Sigmoid colon (tissue), 7 donors: ENCODE measurements around the gene OTOGL. TPM values are rescaled to one million over a fixed set of nuclear protein-coding genes. Genes with fewer than 3 reads are reported as not detected.

Source experiments
- DNase-seq: peaks from one replicate; pipeline ENCODE4 v3.0.0-alpha.2; 2019
- H3K27ac ChIP-seq, 4 donors: fragments of 200-600 bp; sonication (generic); one replicate each; pipeline ENCODE4 v1.5.1; 2016 to 2019; ENCODE audit warnings: mild to moderate bottlenecking in 1 of 4
- H3K27me3 ChIP-seq, 3 donors: fragments of 200-600 bp; sonication (generic); one replicate each; pipeline ENCODE4 v1.5.1; 2019; ENCODE audit warnings: mild to moderate bottlenecking in 1 of 3
- H3K36me3 ChIP-seq, 4 donors: fragments of 200-600 bp; sonication (generic); one replicate each; pipeline ENCODE4 v1.5.1; 2016 to 2019
- H3K4me1 ChIP-seq, 4 donors: fragments of 200-600 bp; sonication (generic); one replicate each; pipeline ENCODE4 v1.5.1; 2017 to 2019
- H3K4me3 ChIP-seq, 4 donors: fragments of 200-600 bp; sonication (generic); one replicate each; pipeline ENCODE4 v1.5.1; 2017 to 2019; ENCODE audit warnings: mild to moderate bottlenecking in 2 of 4, moderate library complexity in 1 of 4
- H3K9me3 ChIP-seq, 4 donors: fragments of 200-600 bp in 3 of 4; sonication (generic) in 3 of 4; one replicate each; pipeline versions ENCODE4 v1.5.1 to v1.6.1; 2013 to 2019
- EP300 ChIP-seq, 4 donors: sonication (generic); formaldehyde crosslinking; IDR thresholded peaks; one replicate each; pipeline ENCODE4 v1.6.1; 2017; ENCODE audit warnings: antibody characterized with exemption in 4 of 4
- POLR2A ChIP-seq, 2 donors: fragments of 450-650 bp; IDR thresholded peaks; one replicate each; pipeline ENCODE4 v1.6.1; 2016; ENCODE audit warnings: antibody characterized with exemption in 2 of 2, mild to moderate bottlenecking in 2 of 2, moderate library complexity in 2 of 2
- POLR2AphosphoS5 ChIP-seq, 4 donors: sonication (generic); formaldehyde crosslinking; IDR thresholded peaks; one replicate each; pipeline ENCODE4 v1.6.1; 2017; ENCODE audit warnings: antibody characterized with exemption in 4 of 4
- WGBS, 2 donors: extraction: QIAGEN DNeasy Blood & Tissue Kit; methylation state at CpG; one replicate each; pipeline ENCODE4 v1.1.7; 2013; 5-methylcytosine and 5-hydroxymethylcytosine counted together
- intact Hi-C: fragments of 100-400 bp; cut with DNase I; formaldehyde crosslinking; loops from one replicate; pipeline ENCODE4 v1.15.1; 2023
- polyA plus RNA-seq, 3 donors: library from polyadenylated mRNA; stranded (reverse); fragments of 200-250 nt; gene quantifications; one replicate each; pipeline ENCODE4 v1.2.3, GENCODE V29; 2013
- total RNA-seq, 4 donors: library from RNA; depleted of rRNA; stranded (reverse); fragments of >200 nt; gene quantifications; one replicate each; pipeline ENCODE4 v1.1.0, GENCODE V29; 2016
- TF ChIP-seq, protein P1 (sequence below), 4 experiments: fragments of 450-650 bp in 3 of 4; fragments of 200-600 bp in 1 of 4; IDR thresholded peaks; one replicate each; pipeline ENCODE4 v1.5.1; 2016 to 2019; ENCODE audit warnings: antibody characterized with exemption in 4 of 4, mild to moderate bottlenecking in 3 of 4, moderate library complexity in 2 of 4
- donor health status: healthy with polysubstance abuse.
- donor health status: Bipolar disorder and iron deficiency.
- donor health status: healthy.

Gene OTOGL, protein sequence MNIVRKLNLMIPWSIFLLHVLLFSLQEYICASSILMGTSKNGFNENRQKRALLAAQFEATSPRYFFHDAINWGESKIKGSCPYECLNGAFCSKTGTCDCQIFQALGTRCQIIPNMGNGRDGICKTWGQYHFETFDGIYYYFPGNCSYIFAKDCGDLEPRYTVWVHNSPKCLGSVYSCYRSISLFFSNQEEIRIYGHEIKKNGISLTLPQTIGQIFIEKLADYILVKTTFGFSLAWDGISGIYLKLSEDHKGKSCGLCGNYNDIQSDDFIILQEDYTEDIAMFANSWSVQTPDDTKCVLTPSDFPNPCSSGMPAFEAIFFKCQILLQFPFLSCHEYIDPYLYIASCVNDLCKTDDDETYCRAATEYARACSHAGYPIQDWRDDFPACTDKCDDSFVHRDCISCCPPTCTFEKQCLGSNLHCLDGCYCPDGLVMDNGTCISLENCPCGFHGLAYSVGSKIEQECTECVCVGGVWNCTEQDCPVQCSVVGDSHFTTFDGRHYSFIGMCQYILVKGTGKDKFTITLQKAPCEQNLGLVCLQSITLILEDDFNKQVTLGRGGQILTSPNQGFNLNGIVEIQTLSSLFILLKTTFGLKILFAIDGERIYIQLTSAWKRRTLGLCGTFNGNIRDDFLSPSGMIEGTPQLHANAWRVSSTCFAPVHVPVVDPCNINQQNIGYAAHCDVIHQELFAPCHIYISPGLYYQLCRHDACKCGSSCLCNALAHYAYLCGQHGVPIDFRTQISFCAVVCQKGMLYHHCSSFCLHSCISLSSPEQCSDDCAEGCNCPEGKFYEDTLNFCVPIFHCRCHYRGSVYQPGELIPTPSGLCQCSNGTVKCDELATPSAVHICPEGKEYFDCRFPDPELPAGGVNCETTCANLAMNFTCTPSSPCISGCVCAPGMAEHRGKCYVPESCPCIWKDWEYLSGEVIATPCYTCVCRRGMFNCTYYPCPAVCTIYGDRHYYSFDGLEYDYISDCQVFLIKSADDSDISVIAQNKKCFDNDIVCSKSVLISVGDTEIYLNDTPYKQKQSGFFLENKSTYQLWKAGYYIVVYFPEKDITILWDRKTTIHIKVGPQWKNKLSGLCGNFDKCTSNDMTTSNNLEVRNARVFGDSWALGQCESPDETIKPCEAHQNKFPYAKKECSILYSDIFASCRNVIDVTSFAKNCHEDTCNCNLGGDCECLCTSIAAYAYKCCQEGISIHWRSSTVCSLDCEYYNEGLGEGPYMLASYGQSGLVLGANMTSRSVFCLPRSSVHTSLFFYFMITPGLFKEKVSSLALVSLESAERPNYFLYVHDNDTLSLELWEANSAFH (N-terminal part only)
- total RNA-seq (1 to 10 TPM in 2 of 4 donors, under 1 TPM in 2; 0.71 to 4.7 (median 1.2) TPM), polyA plus RNA-seq (under 1 TPM in 1 of 3 donors, not detected in 2; 0.07 TPM)

DNA sequence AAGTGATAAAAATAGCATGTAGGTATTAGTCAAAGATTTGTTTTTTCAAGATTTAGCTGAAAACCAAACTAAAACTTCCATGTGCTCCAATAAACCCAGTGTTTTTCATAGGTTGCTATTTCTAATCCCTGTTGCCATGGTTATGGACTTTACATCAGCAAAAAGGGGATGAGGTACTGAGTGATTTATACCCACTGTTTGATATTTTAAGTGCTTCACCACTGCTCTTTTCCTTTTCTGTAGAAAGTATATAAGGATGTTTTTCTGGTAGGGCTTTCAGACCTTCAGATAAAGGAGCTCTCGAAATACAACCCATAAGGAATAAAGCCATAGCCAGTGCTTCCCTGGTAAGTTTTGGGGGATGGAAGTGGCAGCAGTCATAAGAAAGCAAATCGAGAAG lies at the start of gene OTOGL:
TSS of gene OTOGL (plus strand) at position 279 of the 400 bp plus-strand sequence. CDS start 109,895 bp downstream, outside the sequence.
- intact Hi-C loops: no loop called here
- Histone ChIP-seq H3K4me1 (peaks cover 0 to 33% (median 13%) of the 10 kb centered on the region in 4 donors), H3K9me3 (no peaks in the 10 kb centered on the region), H3K27me3 (no peaks in the 10 kb centered on the region), H3K27ac (peak within 1 kb of the TSS in 2 of 4 donors; percentile 33 to 39), H3K4me3 (no peak within 1 kb of the TSS), H3K36me3 (no peaks in the 10 kb centered on the region)
- DNase-seq: no peak
- WGBS, 2 donors: 64 to 85% methylated on average over 2 of the region's 2 CpGs
- no peak for TF ChIP-seq POLR2A (IDR thresholded peaks at IDR 0.05)
- TF ChIP-seq POLR2AphosphoS5 (IDR thresholded peaks at IDR 0.05): no peak
- TF ChIP-seq, protein P1, sequence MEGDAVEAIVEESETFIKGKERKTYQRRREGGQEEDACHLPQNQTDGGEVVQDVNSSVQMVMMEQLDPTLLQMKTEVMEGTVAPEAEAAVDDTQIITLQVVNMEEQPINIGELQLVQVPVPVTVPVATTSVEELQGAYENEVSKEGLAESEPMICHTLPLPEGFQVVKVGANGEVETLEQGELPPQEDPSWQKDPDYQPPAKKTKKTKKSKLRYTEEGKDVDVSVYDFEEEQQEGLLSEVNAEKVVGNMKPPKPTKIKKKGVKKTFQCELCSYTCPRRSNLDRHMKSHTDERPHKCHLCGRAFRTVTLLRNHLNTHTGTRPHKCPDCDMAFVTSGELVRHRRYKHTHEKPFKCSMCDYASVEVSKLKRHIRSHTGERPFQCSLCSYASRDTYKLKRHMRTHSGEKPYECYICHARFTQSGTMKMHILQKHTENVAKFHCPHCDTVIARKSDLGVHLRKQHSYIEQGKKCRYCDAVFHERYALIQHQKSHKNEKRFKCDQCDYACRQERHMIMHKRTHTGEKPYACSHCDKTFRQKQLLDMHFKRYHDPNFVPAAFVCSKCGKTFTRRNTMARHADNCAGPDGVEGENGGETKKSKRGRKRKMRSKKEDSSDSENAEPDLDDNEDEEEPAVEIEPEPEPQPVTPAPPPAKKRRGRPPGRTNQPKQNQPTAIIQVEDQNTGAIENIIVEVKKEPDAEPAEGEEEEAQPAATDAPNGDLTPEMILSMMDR (IDR thresholded peaks at IDR 0.05): no peak
- no peak for TF ChIP-seq EP300 (IDR thresholded peaks at IDR 0.05)

DNA sequence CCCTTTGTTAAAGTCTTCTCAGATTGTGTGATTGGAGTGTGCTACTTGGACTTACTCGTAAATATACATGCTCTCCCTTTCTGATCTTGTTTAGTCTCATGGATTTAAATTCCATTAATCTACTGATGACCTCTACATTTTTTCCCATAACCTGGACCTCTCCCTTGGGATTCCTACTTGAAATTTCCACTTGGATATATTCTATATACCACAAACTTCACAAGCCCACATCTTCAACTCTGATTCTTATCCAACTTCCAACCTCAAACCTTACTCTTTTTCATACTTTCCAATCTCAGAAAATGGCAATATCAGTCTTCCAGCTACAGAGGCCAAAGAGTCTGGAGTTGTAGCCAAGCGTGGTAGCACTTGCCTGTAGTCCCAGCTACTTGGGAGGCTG lies 49.1 kb upstream of the OTOGL start:
- Histone ChIP-seq H3K9me3 (no peaks in the 10 kb centered on the region), H3K27ac (no peak overlapping the region), H3K36me3 (no peaks in the 10 kb centered on the region), H3K4me3 (no peak overlapping the region), H3K4me1 (peaks cover 0 to 28% (median 23%) of the 10 kb centered on the region in 4 donors), H3K27me3 (no peaks in the 10 kb centered on the region)
- intact Hi-C loops: loop anchor here (5.0 kb wide), 1 partner anchor 137 kb away; no protein-coding TSS in a partner anchor
- no peak for TF ChIP-seq POLR2A (IDR thresholded peaks at IDR 0.05)
- TF ChIP-seq EP300 (IDR thresholded peaks at IDR 0.05): no peak
- no peak for TF ChIP-seq POLR2AphosphoS5 (IDR thresholded peaks at IDR 0.05)
- TF ChIP-seq, protein P1 (IDR thresholded peaks at IDR 0.05): no peak
- 81 to 89% methylated on average over 2 of the region's 2 CpGs for WGBS, 2 donors
- DNase-seq: no peak

DNA sequence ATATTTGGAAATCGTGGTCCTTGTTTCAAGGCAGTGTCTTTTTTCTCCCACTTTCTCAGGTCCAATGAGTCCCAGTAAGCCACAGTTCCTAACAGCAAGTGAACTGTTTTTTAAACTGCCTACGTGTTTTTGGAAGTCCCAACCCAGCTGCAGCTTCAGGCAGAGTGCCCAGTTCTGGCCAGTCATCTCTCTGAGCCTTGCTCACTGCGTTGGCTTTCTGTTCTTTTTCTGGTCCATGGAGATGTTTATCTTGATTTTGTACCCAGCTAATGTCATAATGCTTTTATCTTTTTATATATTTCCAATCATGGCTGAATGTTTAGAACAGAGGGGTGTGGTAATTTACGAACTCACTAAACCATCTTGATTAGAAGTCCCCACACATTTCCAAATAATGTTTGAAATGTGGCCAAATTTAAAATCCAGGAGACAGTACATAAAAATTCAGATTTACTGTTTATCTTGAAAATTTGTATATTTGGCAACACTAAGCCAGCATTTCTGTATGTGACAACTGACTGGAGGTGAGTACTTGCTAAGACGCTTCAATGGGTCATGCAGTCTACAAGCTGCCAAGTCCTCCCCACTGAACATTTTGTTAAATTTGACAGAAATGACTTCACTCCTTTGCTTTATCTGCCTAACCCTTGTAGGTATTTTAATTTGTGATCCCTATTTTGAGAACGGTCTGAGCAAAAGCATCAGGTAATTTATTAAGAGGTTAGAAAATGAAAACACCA lies 46.1 kb upstream of the OTOGL start:
- no peaks in the 10 kb centered on the region for H3K27me3 ChIP-seq
- peak; percentile 93 for DNase-seq

More for the DNA sequence above, 46.1 kb upstream of the OTOGL start:
- WGBS, 2 donors: 67 to 71% methylated on average over 6 of the region's 6 CpGs
- Histone ChIP-seq H3K36me3 (no peaks in the 10 kb centered on the region), H3K4me3 (no peak overlapping the region), H3K9me3 (no peaks in the 10 kb centered on the region), H3K27ac (peak overlapping the region; percentile 65 to 84 (median 80)), H3K4me1 (peaks cover 0 to 37% (median 23%) of the 10 kb centered on the region in 4 donors)
- TF ChIP-seq POLR2AphosphoS5 (IDR thresholded peaks at IDR 0.05): peak; percentile 16 to 70 (median 59)
- TF ChIP-seq, protein P1 (IDR thresholded peaks at IDR 0.05): no peak
- TF ChIP-seq EP300 (IDR thresholded peaks at IDR 0.05): peak in 1 of 4 donors; percentile 27
- intact Hi-C loops: loop anchor here (5.0 kb wide), 1 partner anchor 134 kb away; no protein-coding TSS in a partner anchor
